Middle frontal gyrus (tissue), 1 donor: ENCODE results near the gene SPSB3.

Experiments used
- DNase-seq: peaks from one replicate; pipeline ENCODE4 v3.0.0-alpha.2; 2015; ENCODE audit warnings: low spot score; ENCODE audit errors: extremely low spot score

SPSB3 gene

GRCh38 chr16:1763521-1764511, 18.6 kb downstream of the SPSB3 start:
- DNase-seq: no peak

- no peak for DNase-seq
Observed at GRCh38 chr16:1762879-1763520, 19.4 kb downstream of the SPSB3 start.

GRCh38 chr16:1762196-1762878, 20.0 kb downstream of the SPSB3 start:
- no peak for DNase-seq

- DNase-seq: no peak
Observed at GRCh38 chr16:1761751-1762150, 20.6 kb downstream of the SPSB3 start.

GRCh38 chr16:1760911-1761310, 21.5 kb downstream of the SPSB3 start:
- DNase-seq: no peak

- DNase-seq: no peak
Observed at GRCh38 chr16:1759511-1759910, 22.9 kb downstream of the SPSB3 start.

- no peak for DNase-seq
Observed at GRCh38 chr16:1758923-1759322, 23.4 kb downstream of the SPSB3 start.

GRCh38 chr16:1757714-1758461, 24.5 kb downstream of the SPSB3 start:
- no peak for DNase-seq

- no peak for DNase-seq
Observed at GRCh38 chr16:1754204-1754603, 28.2 kb downstream of the SPSB3 start.

GRCh38 chr16:1752853-1753252, 29.5 kb downstream of the SPSB3 start:
- DNase-seq: no peak

- no peak for DNase-seq
Observed at GRCh38 chr16:1751946-1752345, 30.4 kb downstream of the SPSB3 start.

GRCh38 chr16:1749152-1750117, 32.9 kb downstream of the SPSB3 start:
- no peak for DNase-seq

GRCh38 chr16:1747934-1748333, 34.4 kb downstream of the SPSB3 start:
- DNase-seq: no peak

- no peak for DNase-seq
Observed at GRCh38 chr16:1746693-1747195, 35.6 kb downstream of the SPSB3 start.

GRCh38 chr16:1745900-1746692, 36.3 kb downstream of the SPSB3 start:
- DNase-seq: no peak

- no peak for DNase-seq
Observed at GRCh38 chr16:1745181-1745899, 37.0 kb downstream of the SPSB3 start.

- no peak for DNase-seq
Observed at GRCh38 chr16:1744338-1744840, 38.0 kb downstream of the SPSB3 start.
